ENCODE data around the gene ANKRD10.

ANKRD10 gene

DNA sequence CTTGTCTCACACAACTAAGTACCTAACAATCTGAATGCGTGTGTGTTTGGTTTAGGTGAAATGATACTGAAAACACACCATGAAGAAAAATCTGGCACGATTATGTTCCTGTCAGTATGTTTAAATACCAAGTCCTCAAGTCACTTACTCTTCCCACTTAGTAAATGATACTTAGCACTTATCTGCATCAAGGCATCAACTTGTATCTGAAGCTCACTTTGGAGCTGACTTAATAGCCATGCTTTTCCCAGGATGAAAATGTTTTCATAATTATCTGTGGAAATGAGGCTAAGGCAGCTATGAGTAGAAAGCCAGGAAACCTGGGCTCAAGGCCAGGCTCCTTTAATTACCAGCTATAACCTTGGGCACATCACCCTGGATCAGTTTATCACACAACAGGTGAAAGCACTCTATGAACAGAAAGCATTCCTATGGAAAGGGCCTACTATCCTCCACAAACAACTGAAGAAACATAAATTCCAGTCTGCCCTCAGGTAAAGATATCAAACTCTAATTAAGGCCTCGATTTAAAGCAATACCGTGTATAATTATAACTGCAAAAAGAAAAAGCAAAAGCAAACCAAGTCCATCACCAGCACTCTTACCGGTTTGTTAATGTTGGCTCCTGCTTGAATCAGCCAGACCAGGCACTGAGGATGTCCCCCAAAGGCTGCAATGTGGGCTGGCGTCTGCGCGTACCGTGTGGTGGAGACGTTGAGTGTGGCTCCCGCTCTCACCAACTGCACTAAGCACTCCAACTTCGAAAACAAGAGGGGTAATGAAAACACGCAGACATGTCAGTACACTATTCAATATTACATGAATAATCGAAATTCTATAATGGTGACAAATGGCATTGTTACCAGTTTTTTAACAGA is 4.6 kb downstream of the ANKRD10 start:
- Histone ChIP-seq H3K4me3 (ENCODE audit: insufficient read depth, low read length, poor library complexity, severe bottlenecking) (no peak overlapping the region), H3F3A (ENCODE audit: insufficient read depth) (peaks cover 7% of the 10 kb centered on the region), H3K9ac (ENCODE audit: low read length) (no peak overlapping the region), H3K27ac (ENCODE audit: low read depth, low read length) (no peak overlapping the region), H4K20me1 (ENCODE audit: low read depth, low read length) (peaks cover 36% of the 10 kb centered on the region), H2AFZ (ENCODE audit: low read depth, low read length, severe bottlenecking) (no peak overlapping the region), H3K36me3 (ENCODE audit: low read length) (peaks cover 21% of the 10 kb centered on the region), H3K9me3 (ENCODE audit: insufficient read depth, low read length) (no peaks in the 10 kb centered on the region), H3K27me3 (ENCODE audit: low read length) (no peaks in the 10 kb centered on the region), H3K79me2 (ENCODE audit: insufficient read depth, low read length) (peaks cover 88% of the 10 kb centered on the region), H3K4me2 (ENCODE audit: low read depth, low read length, poor library complexity, severe bottlenecking) (no peak overlapping the region), H3K9me2 (replicated peaks; ENCODE audit: insufficient read depth, low read length) (no peaks in the 10 kb centered on the region)
- TF ChIP-seq, protein P1, sequence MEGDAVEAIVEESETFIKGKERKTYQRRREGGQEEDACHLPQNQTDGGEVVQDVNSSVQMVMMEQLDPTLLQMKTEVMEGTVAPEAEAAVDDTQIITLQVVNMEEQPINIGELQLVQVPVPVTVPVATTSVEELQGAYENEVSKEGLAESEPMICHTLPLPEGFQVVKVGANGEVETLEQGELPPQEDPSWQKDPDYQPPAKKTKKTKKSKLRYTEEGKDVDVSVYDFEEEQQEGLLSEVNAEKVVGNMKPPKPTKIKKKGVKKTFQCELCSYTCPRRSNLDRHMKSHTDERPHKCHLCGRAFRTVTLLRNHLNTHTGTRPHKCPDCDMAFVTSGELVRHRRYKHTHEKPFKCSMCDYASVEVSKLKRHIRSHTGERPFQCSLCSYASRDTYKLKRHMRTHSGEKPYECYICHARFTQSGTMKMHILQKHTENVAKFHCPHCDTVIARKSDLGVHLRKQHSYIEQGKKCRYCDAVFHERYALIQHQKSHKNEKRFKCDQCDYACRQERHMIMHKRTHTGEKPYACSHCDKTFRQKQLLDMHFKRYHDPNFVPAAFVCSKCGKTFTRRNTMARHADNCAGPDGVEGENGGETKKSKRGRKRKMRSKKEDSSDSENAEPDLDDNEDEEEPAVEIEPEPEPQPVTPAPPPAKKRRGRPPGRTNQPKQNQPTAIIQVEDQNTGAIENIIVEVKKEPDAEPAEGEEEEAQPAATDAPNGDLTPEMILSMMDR (IDR thresholded peaks at IDR 0.05; ENCODE audit: insufficient read depth, low read length, poor library complexity, severe bottlenecking) = no peak
- TF ChIP-seq EZH2phosphoT487 (conservative IDR thresholded peaks at IDR 0.05; ENCODE audit: low read length) = no peak

DNA sequence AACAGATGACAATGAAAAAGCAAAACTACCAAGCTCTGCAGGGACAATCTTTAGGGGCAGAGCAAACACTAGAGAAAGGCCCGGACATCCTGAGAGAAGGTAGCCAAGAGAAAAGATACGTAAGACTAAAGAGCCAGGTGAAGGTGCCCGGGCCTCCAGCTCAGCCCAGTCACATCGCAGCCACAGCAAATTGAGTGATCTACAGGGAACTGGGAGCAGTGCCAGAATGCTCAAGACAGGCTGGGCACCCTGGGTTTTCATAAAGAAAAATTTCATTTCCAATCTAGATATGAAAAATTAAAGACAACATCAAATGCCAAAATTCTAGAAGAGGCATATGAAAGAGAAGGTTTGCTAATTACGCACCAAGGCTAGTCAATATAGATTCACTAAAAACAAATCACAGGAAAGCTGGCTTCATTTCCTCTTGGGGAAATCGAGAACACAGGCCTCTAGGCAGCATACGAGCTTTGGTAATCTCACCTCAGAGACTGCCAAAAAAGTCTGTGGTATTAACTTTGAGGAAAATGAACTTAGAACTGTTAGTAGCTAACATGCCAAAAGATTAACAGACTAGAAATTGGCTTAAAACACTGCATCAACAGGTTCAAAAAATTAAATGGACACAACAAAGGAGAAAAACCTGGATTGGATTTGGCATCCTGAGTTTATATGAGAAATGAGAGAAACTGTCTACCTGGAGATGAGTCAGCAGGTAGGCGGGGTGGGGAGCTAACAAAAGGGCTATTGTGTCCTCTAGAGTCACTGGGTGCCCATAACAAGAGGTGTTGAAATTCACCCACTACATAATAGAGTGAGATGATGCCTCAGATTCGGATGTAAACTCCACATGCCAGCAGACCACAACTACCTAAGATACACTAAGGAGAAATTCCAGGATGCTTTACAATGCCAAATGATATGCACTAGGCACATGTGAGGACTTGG is 6.6 kb downstream of the ANKRD10 start:
- H3K27ac ChIP-seq (ENCODE audit: low read depth, low read length) = no peak overlapping the region
- H4K20me1 ChIP-seq (ENCODE audit: low read depth, low read length) = peaks cover 35% of the 10 kb centered on the region

DNA sequence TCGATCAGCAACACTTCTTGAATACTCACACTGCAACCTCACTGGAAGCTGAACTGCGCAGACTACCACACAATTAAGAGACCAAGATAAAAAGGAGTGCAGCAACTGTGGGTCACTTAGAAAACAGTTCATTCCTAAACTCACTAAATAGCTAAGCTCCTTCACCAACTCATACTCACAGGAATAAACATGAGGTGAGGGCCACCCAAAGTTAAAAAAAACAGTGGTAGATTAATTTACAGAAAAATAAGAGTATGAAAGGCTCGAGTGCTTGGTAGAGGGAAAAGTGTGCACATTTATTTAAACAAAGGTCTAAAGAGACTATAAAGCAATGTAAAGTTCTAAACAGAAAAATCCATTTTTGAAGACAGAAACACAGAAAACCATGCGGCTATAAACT is 7.6 kb downstream of the ANKRD10 start:
- H4K20me1 ChIP-seq (ENCODE audit: low read depth, low read length) = peaks cover 26% of the 10 kb centered on the region
- H3K79me2 ChIP-seq (ENCODE audit: insufficient read depth, low read length) = peaks cover 74% of the 10 kb centered on the region
- H3K4me3 ChIP-seq (ENCODE audit: insufficient read depth, low read length, poor library complexity, severe bottlenecking) = no peak overlapping the region
- no peak overlapping the region for H2AFZ ChIP-seq (ENCODE audit: low read depth, low read length, severe bottlenecking)
- no peaks in the 10 kb centered on the region for H3F3A ChIP-seq (ENCODE audit: insufficient read depth)
- H3K9ac ChIP-seq (ENCODE audit: low read length) = no peak overlapping the region
- no peaks in the 10 kb centered on the region for H3K9me2 ChIP-seq (replicated peaks; ENCODE audit: insufficient read depth, low read length)
- no peaks in the 10 kb centered on the region for H3K9me3 ChIP-seq (ENCODE audit: insufficient read depth, low read length)
- H3K36me3 ChIP-seq (ENCODE audit: low read length) = peaks cover 42% of the 10 kb centered on the region
- H3K4me2 ChIP-seq (ENCODE audit: low read depth, low read length, poor library complexity, severe bottlenecking) = no peak overlapping the region
- no peaks in the 10 kb centered on the region for H3K27me3 ChIP-seq (ENCODE audit: low read length)
- TF ChIP-seq EZH2phosphoT487 (conservative IDR thresholded peaks at IDR 0.05; ENCODE audit: low read length) = no peak
- TF ChIP-seq, protein P1 (IDR thresholded peaks at IDR 0.05; ENCODE audit: insufficient read depth, low read length, poor library complexity, severe bottlenecking) = no peak
- H3K27ac ChIP-seq (ENCODE audit: low read depth, low read length) = no peak overlapping the region

More for the DNA sequence above, 6.6 kb downstream of the ANKRD10 start:
- Histone ChIP-seq H3K4me2 (ENCODE audit: low read depth, low read length, poor library complexity, severe bottlenecking) (no peak overlapping the region), H3K27me3 (ENCODE audit: low read length) (no peaks in the 10 kb centered on the region), H3K4me3 (ENCODE audit: insufficient read depth, low read length, poor library complexity, severe bottlenecking) (no peak overlapping the region), H3K9ac (ENCODE audit: low read length) (no peak overlapping the region), H3F3A (ENCODE audit: insufficient read depth) (peaks cover under 1% of the 10 kb centered on the region; the same call in 1 of the 2 replicates), H3K9me3 (ENCODE audit: insufficient read depth, low read length) (no peaks in the 10 kb centered on the region), H3K36me3 (ENCODE audit: low read length) (peaks cover 38% of the 10 kb centered on the region), H3K9me2 (replicated peaks; ENCODE audit: insufficient read depth, low read length) (no peaks in the 10 kb centered on the region), H3K79me2 (ENCODE audit: insufficient read depth, low read length) (peaks cover 84% of the 10 kb centered on the region), H2AFZ (ENCODE audit: low read depth, low read length, severe bottlenecking) (no peak overlapping the region)
- TF ChIP-seq, protein P1 (IDR thresholded peaks at IDR 0.05; ENCODE audit: insufficient read depth, low read length, poor library complexity, severe bottlenecking) = no peak
- no peak for TF ChIP-seq EZH2phosphoT487 (conservative IDR thresholded peaks at IDR 0.05; ENCODE audit: low read length)
